Lung (tissue), 12 donors: ENCODE results near the gene MTUS2. TPM values are rescaled to one million over a fixed set of nuclear protein-coding genes. Genes with fewer than 3 reads are reported as not detected.

Experiments
- ATAC-seq: fragments of 200-7000 bp; cut with Tn5 transposase; one replicate; pipeline ENCODE4 v1.9.1; 2020; ENCODE audit warnings: moderate number of reproducible peaks; ENCODE audit not compliant: insufficient read depth, low FRiP score
- DNase-seq, 3 donors: peaks; one replicate each; pipeline ENCODE4 v3.0.0-alpha.2; 2013 to 2017
- H3K27ac ChIP-seq, 2 donors: one replicate each; pipeline ENCODE4 v1.5.1; 2013; ENCODE audit warnings: mild to moderate bottlenecking in 2 of 2, moderate library complexity in 2 of 2, control low read depth in 1 of 2, inconsistent platforms in 1 of 2, low read depth in 1 of 2, low read length in 1 of 2
- H3K27me3 ChIP-seq, 3 donors: one replicate each; pipeline ENCODE4 v1.5.1; 2013; ENCODE audit warnings: low read length in 2 of 3; ENCODE audit not compliant: control insufficient read depth in 3 of 3, insufficient read depth in 3 of 3
- H3K36me3 ChIP-seq, 4 donors: one replicate each; pipeline ENCODE4 v1.5.1; 2013; ENCODE audit warnings: low read length in 4 of 4, mild to moderate bottlenecking in 1 of 4, moderate library complexity in 1 of 4; ENCODE audit not compliant: control insufficient read depth in 4 of 4, insufficient read depth in 4 of 4
- H3K4me1 ChIP-seq, 5 donors: one replicate each; pipeline ENCODE4 v1.5.1; 2013; ENCODE audit warnings: low read length in 5 of 5, mild to moderate bottlenecking in 2 of 5, moderate library complexity in 1 of 5; ENCODE audit not compliant: control insufficient read depth in 5 of 5, insufficient read depth in 5 of 5
- H3K4me3 ChIP-seq: one replicate; pipeline ENCODE4 v1.5.1; 2013; ENCODE audit warnings: mild to moderate bottlenecking, control low read depth, moderate library complexity
- H3K9ac ChIP-seq, 2 donors: one replicate each; pipeline ENCODE4 v1.5.1; 2013; ENCODE audit warnings: low read length in 2 of 2, control low read depth in 1 of 2; ENCODE audit not compliant: insufficient read depth in 1 of 2
- H3K9me3 ChIP-seq, 4 donors: one replicate each; pipeline ENCODE4 v1.5.1; 2013; ENCODE audit warnings: low read length in 3 of 4, mild to moderate bottlenecking in 1 of 4, moderate library complexity in 1 of 4; ENCODE audit not compliant: control insufficient read depth in 4 of 4, insufficient read depth in 3 of 4
- WGBS, 2 donors: extraction: QIAGEN DNeasy Blood & Tissue Kit; methylation state at CpG; one replicate each; pipeline ENCODE4 v1.1.7; 2013; 5-methylcytosine and 5-hydroxymethylcytosine counted together
- polyA plus RNA-seq, 2 donors: library from polyadenylated mRNA; stranded (reverse); fragments of 200-250 nt; gene quantifications; one replicate each; pipeline ENCODE4 v1.2.1, GENCODE V29; 2013
- total RNA-seq, 2 donors: library from RNA; depleted of rRNA in 1 of 2; stranded (reverse); fragments of >200 nt in 1 of 2; gene quantifications; one replicate each; pipeline ENCODE4 v1.2.1, GENCODE V29; 2014 to 2021
- TF ChIP-seq, protein P1 (sequence below): IDR thresholded peaks from 2 replicates; pipeline ENCODE4 v1.5.1; 2012; ENCODE audit warnings: mild to moderate bottlenecking; ENCODE audit errors: control extremely low read depth, extremely low read depth
- donor health status: control.
- donor health status: control.
- donor health status: Bipolar disorder and iron deficiency.
- donor health status: healthy.
- donor health status: DM: yes; HTN: yes; CAD: no.

The MTUS2 gene
- total and polyA plus RNA-seq, 4 donors = 0.03 to 0.54 (median 0.08) TPM

DNA sequence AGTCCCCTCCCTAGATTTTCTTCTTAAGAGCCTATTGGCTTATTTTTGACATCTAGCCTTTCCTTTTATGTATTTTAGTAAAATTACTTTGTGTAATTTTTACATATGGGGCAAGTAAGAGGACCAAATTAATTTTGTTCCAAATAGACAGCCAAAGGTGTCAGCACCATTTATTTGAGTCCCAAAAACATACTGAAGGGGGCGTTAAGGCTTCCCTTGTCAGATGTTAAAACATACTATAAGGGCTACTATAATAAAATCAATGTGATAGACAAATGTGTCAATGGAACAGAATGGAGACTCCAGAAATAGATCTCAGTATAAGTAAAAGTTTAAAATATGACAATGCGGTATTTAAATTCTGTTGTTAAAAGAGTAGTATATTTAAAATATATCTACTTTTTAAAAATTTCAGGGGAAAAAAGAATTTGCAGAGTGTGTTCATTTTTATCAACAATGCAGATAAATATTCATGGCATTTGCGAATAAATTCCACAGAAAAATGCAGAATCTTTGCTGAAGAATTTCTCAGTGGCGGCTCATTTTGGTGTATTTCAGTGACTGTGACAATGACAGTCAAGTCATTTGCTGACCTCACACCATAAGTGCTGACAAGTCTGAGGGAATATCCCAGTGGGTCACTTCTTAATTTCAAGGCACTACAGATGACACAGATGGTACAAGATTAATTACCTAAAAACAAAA, 133.7 kb downstream of the MTUS2 start:
- 87 to 88% methylated on average over 4 of the region's 4 CpGs for WGBS, 2 donors
- ATAC-seq (no peak), DNase-seq (peak in 1 of 3 donors; percentile 2)
- no peaks in the 10 kb centered on the region for H3K36me3 ChIP-seq
- no peak overlapping the region for H3K4me3 ChIP-seq
- H3K27ac ChIP-seq = no peak overlapping the region
- peaks cover 0 to 10% (median 0%) of the 10 kb centered on the region in 5 donors for H3K4me1 ChIP-seq
- H3K9ac ChIP-seq = no peak overlapping the region
- TF ChIP-seq, protein P1, sequence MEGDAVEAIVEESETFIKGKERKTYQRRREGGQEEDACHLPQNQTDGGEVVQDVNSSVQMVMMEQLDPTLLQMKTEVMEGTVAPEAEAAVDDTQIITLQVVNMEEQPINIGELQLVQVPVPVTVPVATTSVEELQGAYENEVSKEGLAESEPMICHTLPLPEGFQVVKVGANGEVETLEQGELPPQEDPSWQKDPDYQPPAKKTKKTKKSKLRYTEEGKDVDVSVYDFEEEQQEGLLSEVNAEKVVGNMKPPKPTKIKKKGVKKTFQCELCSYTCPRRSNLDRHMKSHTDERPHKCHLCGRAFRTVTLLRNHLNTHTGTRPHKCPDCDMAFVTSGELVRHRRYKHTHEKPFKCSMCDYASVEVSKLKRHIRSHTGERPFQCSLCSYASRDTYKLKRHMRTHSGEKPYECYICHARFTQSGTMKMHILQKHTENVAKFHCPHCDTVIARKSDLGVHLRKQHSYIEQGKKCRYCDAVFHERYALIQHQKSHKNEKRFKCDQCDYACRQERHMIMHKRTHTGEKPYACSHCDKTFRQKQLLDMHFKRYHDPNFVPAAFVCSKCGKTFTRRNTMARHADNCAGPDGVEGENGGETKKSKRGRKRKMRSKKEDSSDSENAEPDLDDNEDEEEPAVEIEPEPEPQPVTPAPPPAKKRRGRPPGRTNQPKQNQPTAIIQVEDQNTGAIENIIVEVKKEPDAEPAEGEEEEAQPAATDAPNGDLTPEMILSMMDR = no peak
- no peaks in the 10 kb centered on the region for H3K9me3 ChIP-seq
- H3K27me3 ChIP-seq = no peaks in the 10 kb centered on the region

DNA sequence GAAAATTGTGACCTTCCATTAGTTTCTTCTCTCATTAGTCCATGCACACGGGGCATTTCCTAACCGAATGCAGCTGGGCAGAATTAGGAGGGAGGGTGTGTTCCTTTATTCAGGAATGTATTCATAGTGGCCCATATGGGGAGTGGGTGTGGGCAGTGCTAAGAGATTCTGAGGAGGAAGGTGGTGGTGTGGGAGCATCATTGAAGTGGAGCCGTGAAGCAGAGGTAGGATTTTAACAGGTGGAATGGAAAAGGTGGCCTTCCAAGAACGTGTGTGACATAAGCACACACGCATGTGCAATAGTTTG, 134.2 kb downstream of the MTUS2 start:
- H3K9ac ChIP-seq = no peak overlapping the region
- WGBS, 2 donors = 88% methylated on average over 5 of the region's 5 CpGs
- no peaks in the 10 kb centered on the region for H3K36me3 ChIP-seq
- no peak for DNase-seq
- TF ChIP-seq, protein P1 = no peak
- H3K9me3 ChIP-seq = no peaks in the 10 kb centered on the region
- H3K27me3 ChIP-seq = no peaks in the 10 kb centered on the region
- peak overlapping the region in 1 of 2 donors; percentile 49 for H3K27ac ChIP-seq
- no peak for ATAC-seq
- H3K4me1 ChIP-seq = peaks cover 0 to 10% (median 0%) of the 10 kb centered on the region in 5 donors
- no peak overlapping the region for H3K4me3 ChIP-seq

DNA sequence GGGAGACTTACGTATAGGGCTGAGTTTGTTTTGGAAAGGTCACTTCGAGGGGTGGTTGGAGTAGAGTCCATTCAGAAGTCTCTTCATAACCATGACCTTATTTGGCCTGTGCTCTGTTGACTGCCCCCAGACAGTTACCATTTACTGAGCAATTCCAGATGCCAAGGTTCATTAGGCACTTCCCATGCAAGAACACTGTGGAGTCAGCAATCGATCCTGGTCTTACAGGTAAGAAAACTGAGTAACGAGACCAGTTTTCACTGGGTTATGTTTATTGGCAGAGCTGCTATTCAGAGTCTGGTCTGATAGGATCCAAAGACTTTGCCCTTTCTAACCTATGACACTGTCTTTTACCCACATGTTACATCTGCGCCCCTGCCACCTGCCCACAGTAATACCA, 134.7 kb downstream of the MTUS2 start:
- Histone ChIP-seq H3K4me3 (no peak overlapping the region), H3K9ac (no peak overlapping the region), H3K4me1 (peaks cover 0 to 10% (median 0%) of the 10 kb centered on the region in 5 donors), H3K27ac (peak overlapping the region in 1 of 2 donors; percentile 49), H3K36me3 (no peaks in the 10 kb centered on the region), H3K27me3 (no peaks in the 10 kb centered on the region), H3K9me3 (no peaks in the 10 kb centered on the region)
- TF ChIP-seq, protein P1 = no peak
- no peak for ATAC-seq
- 69 to 79% methylated on average over 5 of the region's 5 CpGs for WGBS, 2 donors
- DNase-seq = no peak
